Activated CD4-positive, alpha-beta memory T cell treated with anti-CD3 and anti-CD28 coated beads for 36 hours (primary cell): ENCODE measurements around the gene FLYWCH1. TPM values are rescaled to one million over a fixed set of nuclear protein-coding genes. Genes with fewer than 3 reads are reported as not detected.

Experiments used
- CTCF ChIA-PET: fragments of 350-600 bp; sonication (Branson Sonifier 250); formaldehyde crosslinking; loops from one replicate; lab custom pipeline; 2021; ENCODE audit warnings: antibody characterized with exemption, inconsistent platforms; lab: Charles Lee
- POLR2A ChIA-PET: fragments of 350-600 bp; sonication (Branson Sonifier 250); formaldehyde crosslinking; loops from one replicate; lab custom pipeline; 2021; ENCODE audit warnings: antibody characterized with exemption; lab: Charles Lee
- DNase-seq: peaks from one replicate; pipeline ENCODE4 v3.0.0-alpha.2; 2020
- H3K27ac Mint-ChIP-seq: one replicate; pipeline ENCODE4 v1.8.0; 2021; ENCODE audit warnings: mixed read lengths
- H3K27me3 Mint-ChIP-seq: one replicate; pipeline ENCODE4 v1.8.0; 2021; ENCODE audit warnings: mixed read lengths
- H3K36me3 Mint-ChIP-seq: one replicate; pipeline ENCODE4 v1.8.0; 2021; ENCODE audit warnings: mixed read lengths
- H3K4me1 Mint-ChIP-seq: one replicate; pipeline ENCODE4 v1.8.0; 2021; ENCODE audit warnings: low read depth, mixed read lengths
- H3K4me3 Mint-ChIP-seq: one replicate; pipeline ENCODE4 v1.8.0; 2021; ENCODE audit warnings: mild to moderate bottlenecking, mixed read lengths
- H3K9me3 Mint-ChIP-seq: one replicate; pipeline ENCODE4 v1.8.0; 2021; ENCODE audit warnings: mixed read lengths
- intact Hi-C: fragments of 100-400 bp; cut with micrococcal nuclease; formaldehyde crosslinking; loops from one replicate; pipeline ENCODE4 v1.15.1; 2023
- total RNA-seq, 2 experiments: library from RNA; stranded (reverse); gene quantifications; one replicate each; pipeline ENCODE4 v1.2.3, GENCODE V29; 2021

Gene FLYWCH1
- total RNA-seq, 2 experiments from 2014 or later, result 49.2 to 52.2 TPM

- peaks cover 38% of the 10 kb centered on the region for H3K4me1 Mint-ChIP-seq
Measured at GRCh38 chr16:2967721-2968161, 56.0 kb downstream of the FLYWCH1 start.

GRCh38 chr16:2968368-2968737, 56.6 kb downstream of the FLYWCH1 start:
- DNase-seq, result no peak
- Mint-ChIP-seq H3K4me1 (peaks cover 38% of the 10 kb centered on the region), H3K4me3 (peak overlapping the region; percentile 69), H3K27me3 (peaks cover 23% of the 10 kb centered on the region), H3K36me3 (peaks cover 18% of the 10 kb centered on the region), H3K9me3 (no peaks in the 10 kb centered on the region), H3K27ac (no peak overlapping the region)
- POLR2A ChIA-PET, result interaction anchor here (1.4 to 2.4 kb wide), 2 partner anchors 12 to 13 kb away, joined by 3 to 14 read pairs; partner anchors contain the start of gene PKMYT1
- CTCF ChIA-PET, result no interaction called here
- intact Hi-C loops, result no loop called here

More at GRCh38 chr16:2967721-2968161, 56.0 kb downstream of the FLYWCH1 start:
- peaks cover 25% of the 10 kb centered on the region for H3K27me3 Mint-ChIP-seq
- H3K27ac Mint-ChIP-seq, result no peak overlapping the region
- POLR2A ChIA-PET, result interaction anchor here (1.4 kb wide), 1 partner anchor 14 kb away, joined by 3 read pairs; no protein-coding TSS in a partner anchor
- DNase-seq, result no peak
- intact Hi-C loops, result no loop called here
- peaks cover 17% of the 10 kb centered on the region for H3K36me3 Mint-ChIP-seq
- CTCF ChIA-PET, result no interaction called here
- H3K9me3 Mint-ChIP-seq, result no peaks in the 10 kb centered on the region
- no peak overlapping the region for H3K4me3 Mint-ChIP-seq

GRCh38 chr16:2968738-2969544, 57.2 kb downstream of the FLYWCH1 start, which contains the start of gene PAQR4:
TSS of gene PAQR4 (plus strand) at chr16:2969348. CDS start at chr16:2969675, 327 bp downstream.
- Mint-ChIP-seq H3K4me1 (peaks cover 33% of the 10 kb centered on the region), H3K4me3 (peak within 1 kb of the TSS; percentile 76), H3K36me3 (peaks cover 18% of the 10 kb centered on the region), H3K27ac (peak within 1 kb of the TSS; percentile 38), H3K27me3 (peaks cover 21% of the 10 kb centered on the region), H3K9me3 (no peaks in the 10 kb centered on the region)
- ChIA-PET CTCF (interaction anchor here (0.7 to 2.0 kb wide), 4 partner anchors 10 to 165 kb away, joined by 3 to 11 read pairs (median 6); no protein-coding TSS in a partner anchor), POLR2A (interaction anchor here (0.9 to 2.4 kb wide), 5 partner anchors 9 to 52 kb away, joined by 3 to 14 read pairs (median 5); partner anchors contain the start of gene PKMYT1)
- intact Hi-C loops, result loop anchor here (1.0 kb wide), 1 partner anchor 11 kb away; the partner anchor contains the start of gene PKMYT1
- DNase-seq, result peak; percentile 87

- H3K4me1 Mint-ChIP-seq, result peaks cover 31% of the 10 kb centered on the region
- CTCF ChIA-PET, result interaction anchor here (0.5 to 2.0 kb wide), 10 partner anchors 8 to 164 kb away, joined by 3 to 11 read pairs (median 5); partner anchors contain the start of genes FLYWCH1 and PKMYT1
- peak; percentile 92 for DNase-seq
- peaks cover 24% of the 10 kb centered on the region for H3K36me3 Mint-ChIP-seq
- peaks cover 20% of the 10 kb centered on the region for H3K27me3 Mint-ChIP-seq
- intact Hi-C loops, result loop anchor here (1.0 to 2.0 kb wide), 2 partner anchors 10 to 51 kb away; partner anchors contain the start of genes PKMYT1 and TNFRSF12A
- POLR2A ChIA-PET, result interaction anchor here (0.6 to 2.4 kb wide), 8 partner anchors 8 to 102 kb away, joined by 3 to 14 read pairs (median 4); partner anchors contain the start of gene PKMYT1
- H3K9me3 Mint-ChIP-seq, result no peaks in the 10 kb centered on the region
- peak overlapping the region; percentile 76 for H3K4me3 Mint-ChIP-seq
- peak overlapping the region; percentile 38 for H3K27ac Mint-ChIP-seq
Measured at GRCh38 chr16:2969545-2970521, 58.1 kb downstream of the FLYWCH1 start.

GRCh38 chr16:2970563-2970962, 58.8 kb downstream of the FLYWCH1 start:
- H3K27me3 Mint-ChIP-seq, result peaks cover 15% of the 10 kb centered on the region
- ChIA-PET POLR2A (interaction anchor here (0.6 to 2.4 kb wide), 7 partner anchors 9 to 103 kb away, joined by 3 to 14 read pairs (median 4); partner anchors contain the start of gene PKMYT1), CTCF (interaction anchor here (0.5 to 2.0 kb wide), 9 partner anchors 8 to 59 kb away, joined by 3 to 11 read pairs (median 6); partner anchors contain the start of genes FLYWCH1 and PKMYT1)
- intact Hi-C loops, result loop anchor here (2.0 kb wide), 1 partner anchor 50 kb away; the partner anchor contains the start of gene TNFRSF12A
- peaks cover 27% of the 10 kb centered on the region for H3K4me1 Mint-ChIP-seq
- no peaks in the 10 kb centered on the region for H3K9me3 Mint-ChIP-seq
- no peak overlapping the region for H3K27ac Mint-ChIP-seq
- H3K4me3 Mint-ChIP-seq, result peak overlapping the region; percentile 76
- peaks cover 25% of the 10 kb centered on the region for H3K36me3 Mint-ChIP-seq
- no peak for DNase-seq

GRCh38 chr16:2971134-2971984, 59.6 kb downstream of the FLYWCH1 start:
- CTCF ChIA-PET, result interaction anchor here (1.0 kb wide), 1 partner anchor 9 kb away, joined by 4 read pairs; no protein-coding TSS in a partner anchor
- Mint-ChIP-seq H3K27me3 (peaks cover 9% of the 10 kb centered on the region), H3K9me3 (no peaks in the 10 kb centered on the region), H3K36me3 (peaks cover 31% of the 10 kb centered on the region), H3K4me1 (peaks cover 25% of the 10 kb centered on the region), H3K27ac (no peak overlapping the region), H3K4me3 (peak overlapping the region; percentile 76)
- POLR2A ChIA-PET, result interaction anchor here (0.7 to 1.1 kb wide), 3 partner anchors 9 to 51 kb away, joined by 3 to 4 read pairs (median 3); partner anchors contain the start of gene PKMYT1
- intact Hi-C loops, result loop anchor here (2.0 kb wide), 1 partner anchor 49 kb away; the partner anchor contains the start of gene TNFRSF12A
- DNase-seq, result no peak

GRCh38 chr16:2971985-2972784, 60.5 kb downstream of the FLYWCH1 start:
- peak overlapping the region; percentile 18 for H3K4me3 Mint-ChIP-seq
- POLR2A ChIA-PET, result interaction anchor here (0.7 to 1.1 kb wide), 3 partner anchors 8 to 51 kb away, joined by 3 to 4 read pairs (median 3); partner anchors contain the start of gene PKMYT1
- peaks cover 25% of the 10 kb centered on the region for H3K4me1 Mint-ChIP-seq
- no peak for DNase-seq
- peaks cover 35% of the 10 kb centered on the region for H3K36me3 Mint-ChIP-seq
- H3K9me3 Mint-ChIP-seq, result no peaks in the 10 kb centered on the region
- peaks cover 9% of the 10 kb centered on the region for H3K27me3 Mint-ChIP-seq
- intact Hi-C loops, result loop anchor here (2.0 kb wide), 1 partner anchor 49 kb away; the partner anchor contains the start of gene TNFRSF12A
- H3K27ac Mint-ChIP-seq, result peak overlapping the region; percentile 24
- CTCF ChIA-PET, result interaction anchor here (0.7 to 1.0 kb wide), 4 partner anchors 9 to 11 kb away, joined by 3 to 4 read pairs (median 3); no protein-coding TSS in a partner anchor

- Mint-ChIP-seq H3K9me3 (no peaks in the 10 kb centered on the region), H3K27me3 (peaks cover 6% of the 10 kb centered on the region), H3K36me3 (peaks cover 40% of the 10 kb centered on the region), H3K4me3 (no peak overlapping the region), H3K4me1 (peaks cover 22% of the 10 kb centered on the region), H3K27ac (no peak overlapping the region)
- ChIA-PET CTCF (interaction anchor here (0.9 to 1.1 kb wide), 3 partner anchors 9 to 55 kb away, joined by 3 read pairs; no protein-coding TSS in a partner anchor), POLR2A (interaction anchor here (0.5 kb wide), 1 partner anchor 61 kb away, joined by 3 read pairs; no protein-coding TSS in a partner anchor)
- intact Hi-C loops, result no loop called here
- DNase-seq, result no peak
Measured at GRCh38 chr16:2973093-2973492, 61.4 kb downstream of the FLYWCH1 start.

- CTCF ChIA-PET, result interaction anchor here (1.1 kb wide), 1 partner anchor 55 kb away, joined by 3 read pairs; no protein-coding TSS in a partner anchor
- H3K36me3 Mint-ChIP-seq, result peaks cover 43% of the 10 kb centered on the region
- H3K27ac Mint-ChIP-seq, result no peak overlapping the region
- H3K4me3 Mint-ChIP-seq, result no peak overlapping the region
- H3K9me3 Mint-ChIP-seq, result no peaks in the 10 kb centered on the region
- no peaks in the 10 kb centered on the region for H3K27me3 Mint-ChIP-seq
- POLR2A ChIA-PET, result interaction anchor here (0.5 to 0.7 kb wide), 2 partner anchors 60 to 233 kb away, joined by 3 read pairs; no protein-coding TSS in a partner anchor
- intact Hi-C loops, result no loop called here
- H3K4me1 Mint-ChIP-seq, result peaks cover 17% of the 10 kb centered on the region
- DNase-seq, result no peak
Measured at GRCh38 chr16:2973605-2974318, 62.0 kb downstream of the FLYWCH1 start.
